ENCODE data around the gene JAML. TPM values are rescaled to one million over a fixed set of nuclear protein-coding genes. Genes with fewer than 3 reads are reported as not detected.

JAML gene
- total RNA-seq, 1 donor from 2014 or later: 0.19 TPM

GRCh38 chr11:118206391-118207031 is 18.3 kb downstream of the JAML start:
- H3K27me3 Mint-ChIP-seq: peaks cover 39% of the 10 kb centered on the region
- TF ChIP-seq CTCF (conservative IDR thresholded peaks at IDR 0.05): no peak
- no peak for DNase-seq (ENCODE audit: extremely low spot score, unreplicated experiment)
- H3K9me3 Mint-ChIP-seq: no peaks in the 10 kb centered on the region
- H3K27ac Mint-ChIP-seq: no peak overlapping the region
- H3K36me3 Mint-ChIP-seq: no peaks in the 10 kb centered on the region
- H3K4me3 Mint-ChIP-seq: no peak overlapping the region
- H3K4me1 Mint-ChIP-seq (ENCODE audit: unreplicated experiment): no peaks in the 10 kb centered on the region

- H3K4me3 Mint-ChIP-seq: no peak overlapping the region
- H3K9me3 Mint-ChIP-seq: no peaks in the 10 kb centered on the region
- no peaks in the 10 kb centered on the region for H3K36me3 Mint-ChIP-seq
- no peak for DNase-seq (ENCODE audit: extremely low spot score, unreplicated experiment)
- no peak overlapping the region for H3K27ac Mint-ChIP-seq
- no peaks in the 10 kb centered on the region for H3K4me1 Mint-ChIP-seq (ENCODE audit: unreplicated experiment)
- peaks cover 34% of the 10 kb centered on the region for H3K27me3 Mint-ChIP-seq
- TF ChIP-seq CTCF (conservative IDR thresholded peaks at IDR 0.05): no peak
Observed at GRCh38 chr11:118205606-118206378, 19.0 kb downstream of the JAML start.

- TF ChIP-seq CTCF (conservative IDR thresholded peaks at IDR 0.05): no peak
- H3K27me3 Mint-ChIP-seq: peaks cover 22% of the 10 kb centered on the region
- no peak for DNase-seq (ENCODE audit: extremely low spot score, unreplicated experiment)
- H3K4me3 Mint-ChIP-seq: no peak overlapping the region
- no peak overlapping the region for H3K27ac Mint-ChIP-seq
- no peaks in the 10 kb centered on the region for H3K9me3 Mint-ChIP-seq
- H3K36me3 Mint-ChIP-seq: no peaks in the 10 kb centered on the region
- peaks cover 4% of the 10 kb centered on the region for H3K4me1 Mint-ChIP-seq (ENCODE audit: unreplicated experiment)
Observed at GRCh38 chr11:118202599-118203422, 22.0 kb downstream of the JAML start.

- no peak for DNase-seq (ENCODE audit: extremely low spot score, unreplicated experiment)
- Mint-ChIP-seq H3K27me3 (peaks cover 17% of the 10 kb centered on the region), H3K27ac (no peak overlapping the region), H3K4me1 (ENCODE audit: unreplicated experiment) (peaks cover 4% of the 10 kb centered on the region), H3K36me3 (no peaks in the 10 kb centered on the region), H3K4me3 (no peak overlapping the region), H3K9me3 (no peaks in the 10 kb centered on the region)
- no peak for TF ChIP-seq CTCF (conservative IDR thresholded peaks at IDR 0.05)
Observed at GRCh38 chr11:118201966-118202365, 22.8 kb downstream of the JAML start.

- H3K36me3 Mint-ChIP-seq: no peaks in the 10 kb centered on the region
- peaks cover 4% of the 10 kb centered on the region for H3K4me1 Mint-ChIP-seq (ENCODE audit: unreplicated experiment)
- TF ChIP-seq CTCF (conservative IDR thresholded peaks at IDR 0.05): no peak
- H3K27me3 Mint-ChIP-seq: peaks cover 10% of the 10 kb centered on the region
- H3K9me3 Mint-ChIP-seq: no peaks in the 10 kb centered on the region
- no peak overlapping the region for H3K4me3 Mint-ChIP-seq
- DNase-seq (ENCODE audit: extremely low spot score, unreplicated experiment): no peak
- H3K27ac Mint-ChIP-seq: no peak overlapping the region
Observed at GRCh38 chr11:118200901-118201680, 23.7 kb downstream of the JAML start.
